Cardiac fibroblast (primary cell): ENCODE results near the gene ROPN1B.
"Not testable (repeated sequence)": the region's sequence is repeated elsewhere in the genome, so short reads cannot be mapped to it uniquely, and the experiment has no call there.

ENCODE experiments used
- DNase-seq, 2 donors: peaks; one replicate each; pipeline versions ENCODE4 v3.0.0 to v3.0.0-alpha.2; 2010; ENCODE audit warnings: low read depth in 2 of 2
- H3K4me3 ChIP-seq, 2 donors: replicated peaks in 1 of 2; 1 replicate in 1 of 2; 2 replicates in 1 of 2; pipeline ENCODE4 v1.5.1; 2011; ENCODE audit warnings: low read depth in 2 of 2, low read length in 2 of 2, mild to moderate bottlenecking in 2 of 2, moderate library complexity in 1 of 2
- TF ChIP-seq, protein P1 (sequence below): IDR thresholded peaks from one replicate; pipeline ENCODE4 v1.5.1; 2011; ENCODE audit warnings: low read depth, mild to moderate bottlenecking, low read length, inconsistent platforms

The ROPN1B gene

GRCh38 chr3:125936210-125936815 lies 32.7 kb upstream of the ROPN1B start:
- H3K4me3 ChIP-seq: not testable (repeated sequence)
- TF ChIP-seq, protein P1, sequence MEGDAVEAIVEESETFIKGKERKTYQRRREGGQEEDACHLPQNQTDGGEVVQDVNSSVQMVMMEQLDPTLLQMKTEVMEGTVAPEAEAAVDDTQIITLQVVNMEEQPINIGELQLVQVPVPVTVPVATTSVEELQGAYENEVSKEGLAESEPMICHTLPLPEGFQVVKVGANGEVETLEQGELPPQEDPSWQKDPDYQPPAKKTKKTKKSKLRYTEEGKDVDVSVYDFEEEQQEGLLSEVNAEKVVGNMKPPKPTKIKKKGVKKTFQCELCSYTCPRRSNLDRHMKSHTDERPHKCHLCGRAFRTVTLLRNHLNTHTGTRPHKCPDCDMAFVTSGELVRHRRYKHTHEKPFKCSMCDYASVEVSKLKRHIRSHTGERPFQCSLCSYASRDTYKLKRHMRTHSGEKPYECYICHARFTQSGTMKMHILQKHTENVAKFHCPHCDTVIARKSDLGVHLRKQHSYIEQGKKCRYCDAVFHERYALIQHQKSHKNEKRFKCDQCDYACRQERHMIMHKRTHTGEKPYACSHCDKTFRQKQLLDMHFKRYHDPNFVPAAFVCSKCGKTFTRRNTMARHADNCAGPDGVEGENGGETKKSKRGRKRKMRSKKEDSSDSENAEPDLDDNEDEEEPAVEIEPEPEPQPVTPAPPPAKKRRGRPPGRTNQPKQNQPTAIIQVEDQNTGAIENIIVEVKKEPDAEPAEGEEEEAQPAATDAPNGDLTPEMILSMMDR: peak; percentile 31
- DNase-seq: peak; percentile 29 to 37

GRCh38 chr3:125936891-125937290 lies 32.1 kb upstream of the ROPN1B start:
- not testable (repeated sequence) for DNase-seq, H3K4me3 ChIP-seq

DNA sequence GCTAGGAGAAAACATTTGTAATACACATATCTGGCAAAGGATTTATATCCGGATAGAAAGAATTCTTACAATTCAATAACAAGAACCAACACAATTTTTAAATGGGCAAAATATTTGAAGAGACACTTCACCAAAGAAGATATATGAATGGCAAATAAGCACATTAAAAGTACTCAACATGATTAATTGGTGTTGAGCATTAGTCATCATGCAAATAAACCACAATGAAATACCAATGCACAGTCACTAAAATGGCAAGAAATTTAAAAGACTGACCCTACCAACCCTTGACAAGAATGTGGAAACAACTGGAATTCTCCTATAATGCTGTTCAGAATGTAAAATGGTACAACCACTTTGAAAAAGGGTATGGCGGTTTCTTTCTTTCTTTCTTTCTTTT lies 21.2 kb upstream of the ROPN1B start:
- not testable (repeated sequence) for H3K4me3 ChIP-seq, DNase-seq

DNA sequence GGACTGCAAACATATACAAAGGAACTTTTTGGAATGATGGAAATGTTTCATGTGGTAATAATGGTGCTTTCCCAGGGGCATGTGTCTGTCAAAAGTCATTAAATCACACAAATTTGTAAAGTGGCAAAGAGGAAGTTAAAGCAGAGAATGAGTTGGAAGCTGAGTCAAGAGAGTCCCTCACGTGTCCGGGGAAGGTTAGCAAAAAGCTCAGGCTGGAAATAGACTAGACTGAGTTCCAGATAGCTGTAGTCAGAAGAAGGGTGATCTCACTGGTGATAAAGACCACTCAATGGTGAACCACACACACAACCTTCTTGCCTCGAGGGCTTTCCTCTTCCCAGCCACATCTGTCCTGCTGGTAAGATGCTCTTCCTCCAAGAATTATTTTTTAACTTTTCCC lies 20.1 kb upstream of the ROPN1B start:
- not testable (repeated sequence) for DNase-seq

GRCh38 chr3:125951176-125951575 lies 17.8 kb upstream of the ROPN1B start:
- not testable (repeated sequence) for H3K4me3 ChIP-seq, DNase-seq

More for the DNA sequence above, 20.1 kb upstream of the ROPN1B start:
- not testable (repeated sequence) for H3K4me3 ChIP-seq

DNA sequence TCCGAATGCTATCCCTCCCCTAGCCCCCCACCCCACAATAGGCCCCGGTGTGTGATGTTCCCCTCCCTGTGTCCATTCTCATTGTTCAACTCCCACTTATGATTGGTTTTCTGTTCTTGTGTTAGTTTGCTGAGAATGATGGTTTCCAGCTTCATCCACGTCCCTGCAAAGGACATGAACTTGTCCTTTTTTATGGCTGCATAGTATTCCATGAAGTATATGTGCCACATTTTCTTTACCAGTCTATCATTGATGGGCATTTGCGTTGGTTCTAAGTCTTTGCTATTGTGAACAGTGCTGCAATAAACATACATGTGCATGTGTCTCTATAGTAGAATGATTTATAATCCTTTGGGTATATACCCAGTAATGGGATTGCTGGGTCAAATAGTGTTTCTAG lies 12.0 kb upstream of the ROPN1B start:
- DNase-seq, H3K4me3 ChIP-seq: not testable (repeated sequence)

- TF ChIP-seq, protein P1: no peak
- DNase-seq: no peak
- H3K4me3 ChIP-seq: no peak overlapping the region
These were observed 11.1 kb upstream of the ROPN1B start for GRCh38 chr3:125957674-125958510.

DNA sequence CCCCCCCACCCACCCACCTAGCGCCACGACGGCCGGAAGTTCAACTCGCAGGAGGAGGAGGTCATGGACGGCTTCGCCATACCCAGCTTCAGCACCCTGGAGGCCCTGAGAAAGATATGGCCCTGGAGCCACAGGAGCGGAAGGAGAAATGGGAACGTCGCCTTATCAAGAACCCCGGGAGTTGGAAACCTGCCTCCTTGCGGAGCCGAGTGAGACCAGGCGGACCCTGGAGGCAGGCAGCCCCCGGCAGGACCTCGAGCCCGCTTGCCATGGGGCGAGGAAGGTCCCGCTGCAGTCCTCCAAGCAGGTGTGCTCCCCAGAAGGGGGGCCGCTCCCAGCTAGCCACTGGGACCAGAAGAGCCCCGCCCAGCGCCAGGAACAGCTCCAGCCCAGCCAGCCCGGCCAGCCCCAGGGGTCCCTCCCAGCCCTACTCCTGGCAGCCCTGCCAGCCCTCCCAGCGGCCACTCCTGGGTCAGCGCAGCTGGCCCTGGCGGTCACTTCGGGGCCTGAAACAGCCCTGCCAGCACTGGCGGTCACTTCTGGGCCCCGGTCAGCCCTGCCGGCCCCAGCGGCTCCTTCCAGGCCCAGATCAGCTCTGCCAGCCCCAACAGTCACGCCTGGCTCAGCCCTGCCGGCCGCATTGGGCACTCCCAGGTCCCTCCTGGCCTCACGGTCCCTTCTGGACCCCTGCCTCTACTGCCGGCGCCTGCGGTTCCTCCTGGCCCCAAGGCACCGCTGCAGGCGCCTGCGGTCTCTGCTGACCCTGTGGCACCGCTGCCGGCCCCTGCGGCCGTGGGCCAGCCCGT lies 10.3 kb upstream of the ROPN1B start:
- TF ChIP-seq, protein P1: no peak
- DNase-seq: no peak
- H3K4me3 ChIP-seq: no peak overlapping the region

DNA sequence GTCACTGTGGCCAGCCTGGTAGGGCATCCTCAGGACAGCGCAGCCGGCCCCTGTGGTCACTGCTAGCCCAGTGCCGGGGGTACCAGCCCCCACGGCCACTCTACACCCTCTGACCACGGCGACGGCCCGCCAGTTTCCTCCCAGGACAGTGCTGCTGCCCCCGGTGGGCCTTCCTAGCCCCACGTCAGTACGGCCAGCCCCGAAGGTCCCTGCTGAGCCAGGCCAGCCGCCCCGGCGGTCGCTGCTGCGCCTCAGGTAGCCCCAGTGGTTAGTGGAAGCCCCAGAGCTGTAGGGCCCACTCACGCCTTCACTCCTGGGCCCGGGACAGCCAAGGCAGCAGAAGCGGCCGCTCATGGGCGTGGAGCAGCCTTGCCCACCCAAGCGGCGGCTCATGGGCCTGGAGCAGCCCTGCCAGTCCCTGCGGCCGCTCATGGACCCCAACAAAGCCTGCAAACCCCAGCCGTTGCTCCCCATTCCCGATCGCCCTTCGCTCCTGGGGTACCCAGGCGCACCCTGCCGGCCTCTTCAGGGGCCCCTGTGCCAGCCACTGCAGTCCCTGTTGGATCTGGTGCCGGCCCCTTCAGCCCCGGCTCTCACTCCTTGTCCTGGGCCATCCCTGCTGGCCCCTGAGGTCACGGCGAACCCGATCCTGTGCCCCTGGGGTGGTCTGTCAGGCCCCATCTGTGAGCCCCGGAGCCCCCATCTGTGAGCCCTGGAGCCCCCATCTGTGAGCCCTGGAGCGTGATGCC lies 9.5 kb upstream of the ROPN1B start:
- DNase-seq: no peak
- no peak overlapping the region for H3K4me3 ChIP-seq
- TF ChIP-seq, protein P1: no peak
